Motor neuron (in vitro differentiated cells): Measurements from ENCODE around the gene AATF. TPM values are rescaled to one million over a fixed set of nuclear protein-coding genes. Genes with fewer than 3 reads are reported as not detected.

Experiments
- ATAC-seq, 8 experiments: fragments of 200-7000 bp; cut with Tn5 transposase; replicated peaks in 6 of 8; 2 replicates each; pipeline ENCODE4 v1.8.0; 2021; ENCODE audit warnings: mild to moderate bottlenecking in 8 of 8, moderate library complexity in 8 of 8
- H3K27ac ChIP-seq, 2 donors: fragments of 250-450 bp; sonication (Bioruptor Pico); 2 replicates each; pipeline ENCODE4 v1.9.0; 2021; ENCODE audit warnings: antibody characterized with exemption in 2 of 2, mild to moderate bottlenecking in 2 of 2, moderate library complexity in 1 of 2
- H3K4me1 ChIP-seq, 2 donors: fragments of 250-450 bp; sonication (Bioruptor Pico); replicated peaks in 1 of 2; 2 replicates each; pipeline ENCODE4 v1.6.1; 2021; ENCODE audit warnings: antibody characterized with exemption in 2 of 2, mild to moderate bottlenecking in 2 of 2, moderate library complexity in 1 of 2
- H3K4me3 ChIP-seq, 5 donors: fragments of 250-450 bp; sonication (Bioruptor Pico); 2 replicates each; pipeline ENCODE4 v1.9.0; 2021; ENCODE audit warnings: antibody characterized with exemption in 5 of 5, mild to moderate bottlenecking in 5 of 5, moderate library complexity in 4 of 5
- WGBS, 10 experiments: fragments of 450-650 bp; shearing (Covaris generic); methylation state at CpG; one replicate each; pipeline ENCODE4 v1.0.0; 2022; 5-methylcytosine and 5-hydroxymethylcytosine counted together
- in situ Hi-C, 9 experiments: fragments of 400-800 bp; cut with MboI; loops; one replicate each; pipeline ENCODE4 v1.15.0; 2021; ENCODE audit warnings: low sequenced_read_pairs in 9 of 9, low pct_unique_long_range_greater_than_20kb in 2 of 9; ENCODE audit not compliant: unreplicated experiment in 9 of 9
- total RNA-seq, 8 experiments: library from RNA; unstranded; fragments of 300-600 nt; gene quantifications; 2 replicates each; pipeline versions ENCODE4 v1.2.3 to v1.2.4, GENCODE V29; 2022

The AATF gene
- total RNA-seq, 8 experiments from 2014 or later, result 30.7 to 60.9 (median 43.3) TPM

GRCh38 chr17:37025238-37025637 is 76.5 kb downstream of the AATF start:
- WGBS, 10 experiments, result 20 to 92% (median 55%) methylated on average over 1 to 8 of the region's 8 CpGs
- no peak overlapping the region for H3K27ac ChIP-seq
- peaks cover 6 to 10% of the 10 kb centered on the region in 2 donors for H3K4me1 ChIP-seq
- in situ Hi-C loops, result loop anchor here in 5 of 9 experiments (25.0 kb wide), 1 partner anchor 388 kb away; no protein-coding TSS in a partner anchor
- H3K4me3 ChIP-seq, result no peak overlapping the region
- ATAC-seq, result peak in 3 of 8 experiments; percentile 29 to 73 (median 49)

GRCh38 chr17:37025847-37026530 is 77.2 kb downstream of the AATF start:
- Histone ChIP-seq H3K27ac (no peak overlapping the region), H3K4me1 (peaks cover 3 to 6% of the 10 kb centered on the region in 2 donors), H3K4me3 (no peak overlapping the region)
- WGBS, 10 experiments, result 93 to 100% (median 100%) methylated on average over 1 to 2 of the region's 2 CpGs; no CpG with 5 or more reads in 2 of the 10 experiments
- in situ Hi-C loops, result loop anchor here in 5 of 9 experiments (25.0 kb wide), 1 partner anchor 389 kb away; no protein-coding TSS in a partner anchor
- ATAC-seq, result no peak

- WGBS, 10 experiments, result 60 to 100% (median 83%) methylated on average over 1 of the region's 1 CpG; no CpG with 5 or more reads in 5 of the 10 experiments
- in situ Hi-C loops, result loop anchor here in 5 of 9 experiments (25.0 kb wide), 1 partner anchor 389 kb away; no protein-coding TSS in a partner anchor
- no peak overlapping the region for H3K4me3 ChIP-seq
- peaks cover 3 to 6% of the 10 kb centered on the region in 2 donors for H3K4me1 ChIP-seq
- no peak for ATAC-seq
- H3K27ac ChIP-seq, result no peak overlapping the region
Observed at GRCh38 chr17:37026531-37026869, 77.7 kb downstream of the AATF start.

- ATAC-seq, result no peak
- no peak overlapping the region for H3K27ac ChIP-seq
- H3K4me3 ChIP-seq, result no peak overlapping the region
- peaks cover 3 to 6% of the 10 kb centered on the region in 2 donors for H3K4me1 ChIP-seq
- in situ Hi-C loops, result loop anchor here in 5 of 9 experiments (25.0 kb wide), 1 partner anchor 391 kb away; no protein-coding TSS in a partner anchor
- 90 to 100% (median 100%) methylated on average over 1 to 2 of the region's 4 CpGs; no CpG with 5 or more reads in 7 of the 10 experiments for WGBS, 10 experiments
Observed at GRCh38 chr17:37028040-37028439, 79.3 kb downstream of the AATF start.

GRCh38 chr17:37031493-37032083 is 82.8 kb downstream of the AATF start:
- in situ Hi-C loops, result loop anchor here in 5 of 9 experiments (25.0 kb wide), 1 partner anchor 394 kb away; no protein-coding TSS in a partner anchor
- ATAC-seq, result no peak
- 87 to 100% (median 98%) methylated on average over 1 to 4 of the region's 4 CpGs; no CpG with 5 or more reads in 2 of the 10 experiments for WGBS, 10 experiments
- H3K4me1 ChIP-seq, result no peaks in the 10 kb centered on the region
- no peak overlapping the region for H3K4me3 ChIP-seq
- H3K27ac ChIP-seq, result no peak overlapping the region

GRCh38 chr17:37037590-37038155 is 88.9 kb downstream of the AATF start:
- Histone ChIP-seq H3K4me1 (peaks cover 0 to 10% of the 10 kb centered on the region in 2 donors), H3K4me3 (no peak overlapping the region), H3K27ac (no peak overlapping the region)
- in situ Hi-C loops, result loop anchor here in 5 of 9 experiments (25.0 kb wide), 1 partner anchor 400 kb away; no protein-coding TSS in a partner anchor
- no peak for ATAC-seq
- 40 to 100% (median 92%) methylated on average over 1 to 5 of the region's 5 CpGs; no CpG with 5 or more reads in 2 of the 10 experiments for WGBS, 10 experiments

GRCh38 chr17:37039269-37039668 is 90.5 kb downstream of the AATF start:
- 67 to 92% (median 83%) methylated on average over 1 to 5 of the region's 6 CpGs; no CpG with 5 or more reads in 1 of the 10 experiments for WGBS, 10 experiments
- Histone ChIP-seq H3K4me1 (peaks cover 4 to 23% of the 10 kb centered on the region in 2 donors), H3K4me3 (no peak overlapping the region), H3K27ac (no peak overlapping the region)
- in situ Hi-C loops, result loop anchor here in 5 of 9 experiments (25.0 kb wide), 1 partner anchor 402 kb away; no protein-coding TSS in a partner anchor
- ATAC-seq, result no peak

- ATAC-seq, result no peak
- Histone ChIP-seq H3K4me1 (peaks cover 29 to 49% of the 10 kb centered on the region in 2 donors), H3K27ac (no peak overlapping the region), H3K4me3 (no peak overlapping the region)
- in situ Hi-C loops, result loop anchor here in 5 of 9 experiments (25.0 kb wide), 1 partner anchor 405 kb away; no protein-coding TSS in a partner anchor
Observed at GRCh38 chr17:37041932-37042331, 93.2 kb downstream of the AATF start.

GRCh38 chr17:37043201-37043600 is 94.4 kb downstream of the AATF start:
- ATAC-seq, result peak in 6 of 8 experiments; percentile 37 to 84 (median 58)
- WGBS, 10 experiments, result 0 to 60% (median 43%) methylated on average over 1 to 3 of the region's 3 CpGs; no CpG with 5 or more reads in 2 of the 10 experiments
- Histone ChIP-seq H3K27ac (no peak overlapping the region), H3K4me3 (no peak overlapping the region), H3K4me1 (peaks cover 35 to 60% of the 10 kb centered on the region in 2 donors)
- in situ Hi-C loops, result loop anchor here in 5 of 9 experiments (25.0 kb wide), 1 partner anchor 406 kb away; no protein-coding TSS in a partner anchor

- in situ Hi-C loops, result loop anchor here in 5 of 9 experiments (25.0 kb wide), 1 partner anchor 408 kb away; no protein-coding TSS in a partner anchor
- no peak overlapping the region for H3K4me3 ChIP-seq
- peaks cover 35 to 50% of the 10 kb centered on the region in 2 donors for H3K4me1 ChIP-seq
- peak in 5 of 8 experiments; percentile 52 to 76 (median 68) for ATAC-seq
- WGBS, 10 experiments, result 0 to 100% (median 17%) methylated on average over 1 to 7 of the region's 7 CpGs; no CpG with 5 or more reads in 1 of the 10 experiments
- peak overlapping the region in 1 of 2 donors; percentile 63 for H3K27ac ChIP-seq
Observed at GRCh38 chr17:37045351-37045922, 96.7 kb downstream of the AATF start.

- Histone ChIP-seq H3K27ac (peak overlapping the region in 1 of 2 donors; percentile 41), H3K4me3 (no peak overlapping the region), H3K4me1 (peaks cover 35 to 65% of the 10 kb centered on the region in 2 donors)
- in situ Hi-C loops, result loop anchor here in 5 of 9 experiments (25.0 kb wide), 1 partner anchor 410 kb away; no protein-coding TSS in a partner anchor
- 0 to 100% (median 7%) methylated on average over 1 to 8 of the region's 9 CpGs; no CpG with 5 or more reads in 3 of the 10 experiments for WGBS, 10 experiments
- ATAC-seq, result peak; percentile 79 to 89 (median 84)
Observed at GRCh38 chr17:37047631-37048104, 98.9 kb downstream of the AATF start.

GRCh38 chr17:37048811-37049210 is 100.1 kb downstream of the AATF start:
- H3K27ac ChIP-seq, result no peak overlapping the region
- no peak for ATAC-seq
- in situ Hi-C loops, result loop anchor here in 5 of 9 experiments (25.0 kb wide), 1 partner anchor 412 kb away; no protein-coding TSS in a partner anchor
- WGBS, 10 experiments, result 38 to 100% (median 95%) methylated on average over 2 to 4 of the region's 5 CpGs; no CpG with 5 or more reads in 2 of the 10 experiments
- H3K4me1 ChIP-seq, result peaks cover 31 to 58% of the 10 kb centered on the region in 2 donors
- H3K4me3 ChIP-seq, result no peak overlapping the region
